Ecto neural progenitor cell (in vitro differentiated cells): Measurements from ENCODE around the gene OR11H12.
"Not testable (repeated sequence)": the region's sequence is repeated elsewhere in the genome, so short reads cannot be mapped to it uniquely, and the experiment has no call there.

Experiments used
- DNase-seq: peaks from one replicate; pipeline ENCODE4 v3.0.0-alpha.2; 2018; ENCODE audit warnings: low spot score

OR11H12 gene, protein sequence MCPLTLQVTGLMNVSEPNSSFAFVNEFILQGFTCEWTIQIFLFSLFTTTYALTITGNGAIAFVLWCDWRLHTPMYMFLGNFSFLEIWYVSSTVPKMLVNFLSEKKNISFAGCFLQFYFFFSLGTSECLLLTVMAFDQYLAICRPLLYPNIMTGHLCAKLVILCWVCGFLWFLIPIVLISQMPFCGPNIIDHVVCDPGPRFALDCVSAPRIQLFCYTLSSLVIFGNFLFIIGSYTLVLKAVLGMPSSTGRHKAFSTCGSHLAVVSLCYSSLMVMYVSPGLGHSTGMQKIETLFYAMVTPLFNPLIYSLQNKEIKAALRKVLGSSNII

DNA sequence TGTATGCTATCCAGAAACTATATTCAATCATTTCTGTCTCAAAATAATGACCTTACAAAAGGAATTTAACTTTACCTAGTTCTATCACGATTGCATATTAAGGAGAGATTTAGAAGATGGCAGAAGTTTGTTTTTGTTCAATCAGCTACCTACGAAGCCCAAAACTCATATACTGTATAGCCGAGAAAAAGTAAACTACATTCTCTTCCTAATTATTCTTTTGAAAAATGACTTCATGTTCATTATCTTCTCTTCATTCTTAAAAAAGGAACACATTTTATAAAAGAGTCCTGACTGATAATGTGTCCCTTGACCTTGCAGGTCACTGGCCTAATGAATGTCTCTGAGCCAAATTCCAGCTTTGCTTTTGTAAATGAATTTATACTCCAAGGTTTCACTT is at the start of gene OR11H12:
Gene OR11H12, plus strand, starts transcription at position 301 of the 400 bp plus-strand sequence. Its CDS starts 0 bp downstream, at position 301.
- DNase-seq, result not testable (repeated sequence)

GRCh38 chr14:18582908-18583307 is 18.0 kb upstream of the OR11H12 start:
- not testable (repeated sequence) for DNase-seq

GRCh38 chr14:18626610-18627213 is 25.8 kb downstream of the OR11H12 start:
- not testable (repeated sequence) for DNase-seq

DNA sequence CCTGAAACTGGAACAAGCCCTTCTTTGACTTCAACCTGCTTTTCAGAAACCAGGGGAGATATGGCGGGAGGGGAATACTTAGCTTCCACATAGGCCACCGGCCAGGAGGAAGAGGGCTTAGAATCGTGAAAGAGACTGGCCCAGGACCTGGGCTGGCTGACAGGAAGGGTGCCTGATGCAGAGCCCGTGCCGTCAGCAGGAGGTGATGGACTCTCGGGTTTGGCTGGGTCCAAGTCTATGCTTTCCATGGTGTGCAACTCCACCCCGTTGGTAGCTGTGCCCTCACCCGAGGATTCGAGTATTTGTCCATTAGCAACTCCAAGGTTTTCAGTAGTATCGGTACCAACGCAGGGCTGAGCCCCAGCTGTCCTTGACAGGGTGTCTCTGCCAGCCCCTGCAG is 35.1 kb downstream of the OR11H12 start:
- DNase-seq, result not testable (repeated sequence)

DNA sequence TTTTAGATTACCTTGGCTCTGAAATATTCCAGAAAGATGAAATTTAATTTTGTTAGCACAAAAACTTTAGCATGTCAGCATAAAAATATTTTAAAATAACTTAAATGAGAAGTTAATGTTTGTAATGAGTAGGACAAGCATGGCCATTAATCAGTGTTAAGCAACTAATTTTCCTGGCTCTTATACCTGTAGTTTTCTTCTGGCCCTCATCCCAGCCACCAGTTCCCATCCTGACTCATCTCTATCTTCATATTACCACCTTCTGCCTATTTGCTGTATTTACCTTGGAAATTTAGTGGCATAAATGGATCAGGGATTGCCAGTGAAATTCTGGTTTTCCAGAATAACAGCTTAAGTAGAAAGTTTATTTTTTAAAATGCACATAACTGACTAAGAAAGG is 37.1 kb downstream of the OR11H12 start:
- not testable (repeated sequence) for DNase-seq

DNA sequence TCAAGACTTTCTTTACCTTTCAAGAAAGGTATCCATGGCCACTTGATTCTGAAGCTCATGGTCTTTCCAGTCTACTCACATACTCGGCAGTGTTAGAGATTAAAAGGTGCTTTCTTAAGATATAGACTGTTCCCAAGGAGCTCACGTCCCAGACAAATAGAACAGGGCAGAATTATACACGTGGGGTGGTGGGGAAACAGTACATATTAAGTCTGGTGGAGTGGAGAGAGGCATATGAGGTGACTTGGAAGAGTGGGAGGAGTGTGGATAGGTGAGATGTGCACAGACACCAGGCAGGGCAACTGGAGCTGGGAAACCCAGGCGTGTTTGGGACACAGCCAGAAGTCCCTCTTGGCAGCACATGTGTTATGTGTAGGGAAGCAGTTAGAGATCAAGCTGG is 37.9 kb downstream of the OR11H12 start:
- not testable (repeated sequence) for DNase-seq

- not testable (repeated sequence) for DNase-seq
These were observed 45.3 kb downstream of the OR11H12 start for GRCh38 chr14:18646075-18646730.
